ENCODE results near the gene AGAP2.
"Not testable (repeated sequence)": the region's sequence is repeated elsewhere in the genome, so short reads cannot be mapped to it uniquely, and the experiment has no call there.

Gene AGAP2

GRCh38 chr12:57780284-57780897 is 41.8 kb upstream of the AGAP2 start:
- TF ChIP-seq CTCF (conservative IDR thresholded peaks at IDR 0.05; ENCODE audit: low read depth, low read length) = no peak
- DNase-seq (ENCODE audit: low read depth) = no peak
- H3K4me3 ChIP-seq (ENCODE audit: low read length) = no peak overlapping the region

- no peak for TF ChIP-seq CTCF (conservative IDR thresholded peaks at IDR 0.05; ENCODE audit: low read depth, low read length)
- no peak overlapping the region for H3K4me3 ChIP-seq (ENCODE audit: low read length)
- no peak for DNase-seq (ENCODE audit: low read depth)
Measured at GRCh38 chr12:57779736-57780135, 41.2 kb upstream of the AGAP2 start.

- no peak for TF ChIP-seq CTCF (conservative IDR thresholded peaks at IDR 0.05; ENCODE audit: low read depth, low read length)
- DNase-seq (ENCODE audit: low read depth) = no peak
- H3K4me3 ChIP-seq (ENCODE audit: low read length) = no peak overlapping the region
Measured at GRCh38 chr12:57777911-57778310, 39.4 kb upstream of the AGAP2 start.

GRCh38 chr12:57777367-57777766 is 38.8 kb upstream of the AGAP2 start:
- no peak for TF ChIP-seq CTCF (conservative IDR thresholded peaks at IDR 0.05; ENCODE audit: low read depth, low read length)
- H3K4me3 ChIP-seq (ENCODE audit: low read length) = no peak overlapping the region
- DNase-seq (ENCODE audit: low read depth) = no peak

- TF ChIP-seq CTCF (conservative IDR thresholded peaks at IDR 0.05; ENCODE audit: low read depth, low read length) = no peak
- DNase-seq (ENCODE audit: low read depth) = no peak
- H3K4me3 ChIP-seq (ENCODE audit: low read length) = no peak overlapping the region
Measured at GRCh38 chr12:57776247-57776587, 37.7 kb upstream of the AGAP2 start.

GRCh38 chr12:57775563-57776246 is 37.2 kb upstream of the AGAP2 start:
- no peak for TF ChIP-seq CTCF (conservative IDR thresholded peaks at IDR 0.05; ENCODE audit: low read depth, low read length)
- no peak overlapping the region for H3K4me3 ChIP-seq (ENCODE audit: low read length)
- no peak for DNase-seq (ENCODE audit: low read depth)

GRCh38 chr12:57775044-57775443 is 36.5 kb upstream of the AGAP2 start:
- DNase-seq (ENCODE audit: low read depth) = no peak
- H3K4me3 ChIP-seq (ENCODE audit: low read length) = no peak overlapping the region
- TF ChIP-seq CTCF (conservative IDR thresholded peaks at IDR 0.05; ENCODE audit: low read depth, low read length) = no peak

- H3K4me3 ChIP-seq (ENCODE audit: low read length); DNase-seq (ENCODE audit: low read depth): not testable (repeated sequence)
Measured at GRCh38 chr12:57774634-57775033, 36.1 kb upstream of the AGAP2 start.
